ENCODE data around the gene ANKS1B. TPM values are rescaled to one million over a fixed set of nuclear protein-coding genes. Genes with fewer than 3 reads are reported as not detected.
"Not testable (repeated sequence)": the region's sequence is repeated elsewhere in the genome, so short reads cannot be mapped to it uniquely, and the experiment has no call there.

The ANKS1B gene
- total RNA-seq, 1 experiment from 2014 or later, result 4.1 TPM

DNA sequence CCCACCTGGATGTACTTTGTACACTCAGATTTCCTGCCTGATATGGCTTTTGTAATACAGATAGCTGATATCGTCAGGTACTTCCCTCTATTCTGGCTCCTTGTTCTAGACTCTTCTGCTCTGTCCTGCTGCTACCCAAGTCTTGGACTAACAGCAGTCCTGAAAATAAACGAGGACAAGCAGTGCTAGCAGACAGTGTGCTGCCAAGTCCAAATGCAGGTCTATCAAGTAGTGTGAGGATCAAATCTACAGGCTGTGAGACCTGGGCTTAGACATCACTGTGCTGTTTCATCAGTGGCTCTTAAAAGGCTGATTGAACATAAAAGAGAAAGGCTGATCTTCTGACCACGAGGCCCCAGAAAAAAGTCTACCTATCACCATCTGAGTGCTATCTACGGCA, 921.6 kb downstream of the ANKS1B start:
- no peak for DNase-seq (ENCODE audit: low read depth)

GRCh38 chr12:99059824-99060511, 924.8 kb downstream of the ANKS1B start:
- DNase-seq (ENCODE audit: low read depth), result no peak

DNA sequence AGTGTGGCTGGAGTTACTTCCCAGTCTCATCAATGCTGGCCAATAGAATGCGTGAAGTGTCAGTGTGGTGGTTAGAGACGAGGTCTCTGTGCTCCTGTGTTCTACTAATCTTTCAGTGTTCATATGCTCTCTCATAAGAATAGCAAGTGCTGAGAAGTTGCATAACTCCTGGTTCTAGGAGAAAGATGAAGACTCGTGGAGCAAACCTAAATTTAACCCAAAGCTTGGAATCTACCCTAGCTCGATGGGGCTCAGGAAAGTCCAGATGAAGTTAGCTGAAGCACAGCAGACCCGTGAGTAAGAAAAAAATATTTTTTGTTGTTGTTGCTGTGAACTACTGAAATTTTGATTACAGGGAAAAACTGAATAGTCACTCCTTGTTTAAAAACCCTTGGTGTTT, 927.1 kb downstream of the ANKS1B start:
- DNase-seq (ENCODE audit: low read depth), result no peak

- no peak for DNase-seq (ENCODE audit: low read depth)
These were observed 928.5 kb downstream of the ANKS1B start for GRCh38 chr12:99056186-99056585.

DNA sequence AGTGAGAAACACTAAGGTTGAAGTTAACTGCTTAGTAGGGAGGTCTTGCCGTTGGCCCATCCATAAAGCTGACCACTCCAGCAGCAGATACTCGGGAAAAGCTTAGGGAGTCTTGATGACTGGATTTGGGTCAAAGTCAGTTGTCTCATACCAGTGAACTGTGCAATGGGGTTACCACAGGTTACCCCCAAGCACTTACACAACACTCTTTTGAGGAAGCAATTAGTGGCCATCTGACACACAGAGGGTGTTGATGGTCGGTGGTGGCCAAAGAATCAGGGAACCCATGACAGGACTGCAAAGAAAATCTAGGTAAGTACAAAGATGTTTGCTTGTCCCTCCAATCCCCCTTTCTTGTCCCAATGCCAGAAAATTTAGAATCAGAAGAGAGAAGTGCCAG, 929.4 kb downstream of the ANKS1B start:
- peak; percentile 29 for DNase-seq (ENCODE audit: low read depth)

DNA sequence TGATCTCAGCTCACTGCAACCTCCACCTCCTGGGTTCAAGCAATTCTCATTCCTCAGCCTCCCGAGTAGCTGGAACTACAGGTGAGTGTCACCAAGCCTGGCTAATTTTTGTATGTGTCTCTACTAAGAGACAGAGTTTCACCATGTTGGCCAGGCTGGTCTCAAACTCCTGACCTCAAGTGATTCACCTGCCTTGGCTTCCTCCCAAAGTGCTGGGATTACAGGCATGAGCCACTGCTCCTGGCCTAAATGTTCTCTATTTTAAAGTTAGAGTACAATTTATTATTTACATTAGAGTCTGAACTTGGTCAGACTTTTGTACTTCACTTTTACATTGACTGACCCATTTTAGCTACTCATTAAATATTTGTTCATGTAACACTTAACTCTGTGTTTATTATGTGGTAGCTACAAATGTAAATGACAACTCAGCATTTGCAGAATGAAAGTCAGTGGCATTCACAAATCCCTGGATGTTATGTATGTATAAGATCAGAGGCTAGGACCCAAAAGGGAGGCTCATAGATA, 930.1 kb downstream of the ANKS1B start:
- DNase-seq (ENCODE audit: low read depth), result peak; percentile 73

DNA sequence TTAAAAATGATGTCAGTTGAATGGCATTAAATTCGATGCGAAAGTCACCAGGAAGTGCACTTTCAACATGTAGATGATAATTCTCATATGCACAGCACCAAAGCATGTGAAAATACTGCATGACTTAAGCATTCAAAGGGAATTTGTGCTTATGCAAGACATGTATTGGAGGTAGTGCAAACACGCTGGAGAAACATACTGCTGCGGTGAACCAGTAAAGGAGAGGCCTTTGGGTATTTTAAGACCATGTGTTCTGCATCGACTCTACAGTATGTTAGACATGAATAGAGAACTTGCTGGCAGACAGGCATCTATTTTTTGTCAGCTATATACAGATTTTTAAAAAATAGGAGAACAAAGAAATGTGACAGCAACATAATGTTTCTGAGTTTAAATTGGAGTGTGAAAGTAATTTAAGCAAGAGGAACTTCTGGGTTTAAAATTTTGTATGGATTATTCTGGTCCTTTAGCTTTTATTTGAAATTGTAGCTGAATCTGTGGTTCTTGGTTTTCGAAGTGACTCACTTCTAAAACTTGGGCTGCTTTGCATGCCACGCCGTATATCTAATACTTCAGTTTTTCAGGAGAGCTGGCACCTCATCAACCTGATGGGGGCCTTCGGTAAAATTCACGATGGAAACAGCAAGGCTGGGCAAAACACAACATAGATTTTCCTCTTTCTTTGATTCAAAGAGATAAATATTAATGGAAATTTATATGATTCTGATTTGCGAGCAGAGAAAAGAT, 930.9 kb downstream of the ANKS1B start:
- DNase-seq (ENCODE audit: low read depth), result peak; percentile 66

- DNase-seq (ENCODE audit: low read depth), result no peak
These were observed 935.0 kb downstream of the ANKS1B start for GRCh38 chr12:99049774-99050173.

GRCh38 chr12:99045158-99045557, 939.6 kb downstream of the ANKS1B start:
- no peak for DNase-seq (ENCODE audit: low read depth)

DNA sequence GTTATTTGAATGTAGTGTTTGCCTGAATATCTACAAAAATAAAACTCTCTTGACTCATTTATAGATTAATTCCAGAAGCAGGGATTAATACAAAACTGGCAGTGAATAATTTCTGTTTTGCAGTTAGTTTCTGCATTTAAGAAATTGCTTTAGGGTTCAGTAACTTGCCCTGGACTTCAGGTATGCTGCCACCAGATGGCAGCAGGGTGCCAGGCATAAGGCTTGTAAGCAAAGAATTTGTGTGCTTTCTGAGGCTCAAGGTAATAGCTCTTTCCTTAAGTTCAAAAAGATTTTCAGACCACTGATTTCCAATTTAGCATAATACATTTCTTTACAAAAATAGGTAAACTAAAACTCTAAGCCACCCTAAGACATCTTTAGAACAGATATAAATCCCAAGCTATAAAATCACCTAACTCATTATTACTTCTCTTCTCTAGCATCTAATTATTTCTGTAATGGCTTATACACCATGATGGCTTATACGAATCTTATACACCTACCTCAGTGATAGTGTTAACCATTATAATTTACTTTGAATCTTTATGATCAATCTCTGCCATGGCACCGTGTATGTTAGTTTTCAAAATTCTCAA, 941.3 kb downstream of the ANKS1B start:
- DNase-seq (ENCODE audit: low read depth), result peak; percentile 40

DNA sequence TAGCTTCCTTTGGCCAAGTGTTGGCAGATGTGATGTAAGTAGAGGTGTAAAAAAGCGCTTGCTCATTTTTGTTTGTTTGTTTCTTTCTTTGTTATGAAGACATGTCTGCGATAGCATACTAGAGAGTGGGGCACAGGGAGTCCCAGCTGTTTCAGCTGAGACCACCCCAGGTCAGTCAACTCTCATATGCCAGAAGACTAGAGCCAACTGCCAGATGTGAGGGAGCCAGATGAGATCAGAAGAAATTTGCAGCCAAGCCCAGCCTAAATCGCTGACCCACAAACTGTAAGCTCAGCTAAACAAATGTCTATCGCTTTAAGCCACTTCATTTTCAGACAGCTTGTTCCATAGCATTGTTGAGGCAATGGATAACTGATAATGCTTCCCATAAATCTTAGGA, 942.5 kb downstream of the ANKS1B start:
- DNase-seq (ENCODE audit: low read depth), result no peak

DNA sequence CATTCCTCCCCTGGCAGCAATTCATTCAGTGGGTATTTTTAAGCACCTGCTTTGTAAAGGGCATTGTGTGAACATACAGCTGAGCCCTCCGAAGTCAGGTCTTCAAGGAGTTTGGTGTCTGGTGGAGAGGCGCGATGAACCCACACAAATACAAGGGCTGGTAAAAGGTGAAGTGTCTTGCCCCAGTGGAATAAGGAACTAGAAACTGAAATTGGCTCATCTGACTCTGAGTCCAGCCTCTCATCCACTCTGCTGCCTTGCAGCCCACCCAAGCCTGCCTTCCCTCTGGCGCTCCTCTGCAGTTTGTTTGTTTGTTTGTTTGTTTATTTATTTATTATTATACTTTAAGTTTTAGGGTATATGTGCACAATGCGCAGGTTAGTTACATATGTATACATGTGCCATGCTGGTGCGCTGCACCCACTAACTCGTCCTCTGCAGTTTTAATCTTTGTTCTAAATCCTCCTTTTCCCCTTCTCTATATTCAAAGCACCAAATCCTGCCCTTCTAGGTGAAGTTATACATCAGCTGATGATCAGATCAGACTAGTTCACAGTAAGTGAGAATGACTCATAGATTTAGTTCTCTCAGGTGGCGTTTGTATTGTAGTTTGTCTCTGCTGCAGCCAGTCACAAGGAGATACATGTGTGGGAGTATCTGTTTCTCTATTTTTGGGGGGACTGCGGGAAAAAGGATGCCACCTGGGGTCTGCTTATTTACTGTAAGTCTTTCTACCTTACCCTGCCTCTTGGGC, 945.2 kb downstream of the ANKS1B start:
- no peak for DNase-seq (ENCODE audit: low read depth)

DNA sequence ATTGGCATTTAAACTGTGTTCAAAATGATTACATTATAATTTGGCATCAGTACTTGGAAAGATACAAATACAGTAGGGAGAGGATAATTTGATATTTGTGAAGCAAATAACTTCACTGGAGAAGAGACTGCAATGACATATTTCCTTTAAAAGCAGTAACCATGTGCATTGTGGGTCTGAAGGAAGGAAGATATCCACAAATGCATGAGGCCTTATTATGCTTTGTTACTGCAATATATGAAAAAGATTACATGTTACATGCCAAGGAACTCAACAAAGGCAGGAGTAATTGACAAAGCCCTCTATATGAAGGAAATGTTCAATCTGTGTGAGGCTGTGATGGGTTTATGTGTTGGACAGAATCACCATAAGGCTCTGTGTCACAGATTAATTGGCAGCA, 948.2 kb downstream of the ANKS1B start:
- no peak for DNase-seq (ENCODE audit: low read depth)

GRCh38 chr12:99035803-99036202, 948.9 kb downstream of the ANKS1B start:
- no peak for DNase-seq (ENCODE audit: low read depth)

GRCh38 chr12:99034201-99034600, 950.5 kb downstream of the ANKS1B start:
- not testable (repeated sequence) for DNase-seq (ENCODE audit: low read depth)

DNA sequence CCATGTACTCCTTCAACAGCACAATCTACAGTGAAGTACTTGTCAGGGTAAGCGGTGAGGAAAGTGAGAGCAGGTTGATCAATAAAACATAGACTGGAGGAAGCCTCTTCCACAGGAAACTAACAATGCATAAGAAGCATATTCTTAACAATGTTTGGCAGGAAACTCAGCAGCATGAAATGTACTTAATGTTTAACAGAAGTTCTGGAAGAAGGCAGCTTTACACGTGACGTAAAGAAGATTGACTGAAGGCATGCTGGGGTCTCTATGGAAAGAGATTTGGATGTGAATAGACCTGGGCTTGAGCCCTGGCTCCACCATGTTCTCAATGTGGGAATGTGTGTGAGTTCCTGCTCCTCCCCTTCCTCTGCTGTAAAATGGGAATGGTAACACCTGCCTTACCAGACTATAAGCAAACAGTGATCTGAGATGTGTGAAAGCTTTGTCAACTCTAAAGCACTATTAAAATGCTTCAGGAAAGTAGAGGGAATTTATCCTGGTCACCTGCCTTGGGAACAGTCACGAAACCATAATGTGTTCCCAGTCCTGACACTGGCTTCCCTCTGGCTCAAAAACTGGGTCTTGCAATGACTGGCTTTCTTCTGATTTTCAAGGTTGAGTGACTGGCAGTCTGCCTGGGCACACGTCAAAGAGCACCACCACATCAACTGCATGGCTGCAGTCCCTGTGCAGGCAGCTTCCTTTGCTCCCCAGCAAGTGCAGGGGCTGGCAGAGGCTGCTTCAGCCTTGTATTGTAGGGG, 955.0 kb downstream of the ANKS1B start:
- no peak for DNase-seq (ENCODE audit: low read depth)

GRCh38 chr12:99027461-99027860, 957.3 kb downstream of the ANKS1B start:
- peak; percentile 5 for DNase-seq (ENCODE audit: low read depth)

GRCh38 chr12:99027055-99027393, 957.7 kb downstream of the ANKS1B start:
- DNase-seq (ENCODE audit: low read depth), result no peak

DNA sequence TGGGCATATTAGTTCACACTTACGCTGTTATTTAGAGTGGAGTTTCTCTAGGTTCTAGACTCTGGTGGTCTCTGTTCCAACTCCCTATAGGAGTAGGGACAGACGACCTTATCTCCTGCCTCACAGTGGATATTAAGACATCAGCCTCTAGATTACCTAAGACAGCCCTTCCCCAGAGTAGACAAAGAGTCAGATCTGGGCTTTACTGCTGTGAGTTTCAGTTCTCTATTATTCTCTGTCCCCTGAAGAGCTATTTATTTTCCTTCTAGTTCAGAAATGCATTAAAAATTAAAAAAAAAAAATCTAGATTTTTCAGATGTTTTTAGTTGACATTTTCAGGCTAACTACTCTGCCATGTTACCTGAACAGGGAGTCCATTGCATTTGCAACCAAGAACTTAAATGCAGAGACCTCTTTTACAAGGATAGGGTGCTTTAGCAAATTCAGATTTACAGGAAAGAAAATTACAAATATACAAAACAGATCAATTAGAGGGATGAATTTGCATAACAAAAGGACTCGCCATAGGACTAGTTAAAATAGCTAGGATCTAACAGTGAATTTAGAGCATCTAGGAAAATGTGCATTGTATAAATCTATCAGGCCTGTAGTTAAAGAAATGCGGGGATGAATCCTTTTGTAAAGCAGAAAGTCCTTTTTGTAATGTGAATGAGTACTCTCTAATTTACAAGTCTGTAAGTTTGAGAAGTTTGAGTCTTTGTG, 958.2 kb downstream of the ANKS1B start:
- DNase-seq (ENCODE audit: low read depth), result no peak

DNA sequence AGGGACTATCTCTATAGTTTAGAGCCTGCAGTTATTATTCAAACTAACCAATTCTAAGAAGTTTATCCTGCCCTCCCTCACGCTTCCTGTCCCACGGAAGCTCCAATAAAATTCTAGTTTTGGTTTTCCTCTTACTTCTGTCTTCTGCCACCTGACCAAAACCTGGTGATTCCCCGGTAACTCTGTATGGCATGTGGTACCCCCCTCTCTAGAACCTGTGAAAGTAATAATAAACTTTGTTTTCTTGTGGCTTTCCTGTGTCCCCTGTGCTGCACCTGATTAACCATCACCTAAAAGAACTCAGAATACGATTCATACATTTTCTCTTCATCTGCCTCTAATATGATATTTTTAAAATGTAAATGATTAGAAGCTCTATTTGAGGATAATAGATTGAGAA, 959.9 kb downstream of the ANKS1B start:
- no peak for DNase-seq (ENCODE audit: low read depth)

GRCh38 chr12:99024191-99024590, 960.5 kb downstream of the ANKS1B start:
- no peak for DNase-seq (ENCODE audit: low read depth)

Measured in M059J (cell line).